ENCODE data around the gene LPXN.

DNA sequence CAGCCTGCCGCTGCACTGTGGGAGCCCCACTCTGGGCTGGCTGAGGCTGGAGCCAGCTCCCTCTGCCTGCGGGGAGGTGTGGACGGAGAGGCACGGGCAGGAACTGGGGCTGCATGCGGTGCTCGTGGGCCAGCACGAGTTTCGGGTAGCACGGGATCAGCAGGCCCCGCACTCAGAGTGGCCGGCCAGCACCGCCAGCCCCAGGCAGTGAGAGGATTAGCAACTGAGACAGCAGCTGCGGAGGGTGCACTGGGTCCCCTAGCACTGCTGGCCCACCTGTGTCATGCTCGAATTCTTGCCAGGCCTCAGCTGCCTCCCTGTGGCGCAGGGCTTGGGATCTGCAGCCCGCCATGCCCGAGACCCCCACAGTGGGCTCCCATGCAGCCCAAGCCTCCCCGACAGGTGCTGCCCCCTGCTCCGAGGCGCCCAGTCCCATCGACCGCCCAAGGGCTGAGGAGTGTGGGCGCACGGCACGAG is 43.8 kb downstream of the LPXN start:
- TF ChIP-seq MEF2A (IDR thresholded peaks at IDR 0.05; ENCODE audit: insufficient read depth, low read depth, low read length): no peak
- TF ChIP-seq ZZZ3 (IDR thresholded peaks at IDR 0.05; ENCODE audit: control insufficient read depth, insufficient read length, low read depth): no peak
- TF ChIP-seq EP300 (IDR thresholded peaks at IDR 0.05; ENCODE audit: borderline replicate concordance in 1 of 2, control insufficient read depth in 1 of 2, low read depth in 2 of 2, low read length in 2 of 2): no peak
- TF ChIP-seq, protein P1, sequence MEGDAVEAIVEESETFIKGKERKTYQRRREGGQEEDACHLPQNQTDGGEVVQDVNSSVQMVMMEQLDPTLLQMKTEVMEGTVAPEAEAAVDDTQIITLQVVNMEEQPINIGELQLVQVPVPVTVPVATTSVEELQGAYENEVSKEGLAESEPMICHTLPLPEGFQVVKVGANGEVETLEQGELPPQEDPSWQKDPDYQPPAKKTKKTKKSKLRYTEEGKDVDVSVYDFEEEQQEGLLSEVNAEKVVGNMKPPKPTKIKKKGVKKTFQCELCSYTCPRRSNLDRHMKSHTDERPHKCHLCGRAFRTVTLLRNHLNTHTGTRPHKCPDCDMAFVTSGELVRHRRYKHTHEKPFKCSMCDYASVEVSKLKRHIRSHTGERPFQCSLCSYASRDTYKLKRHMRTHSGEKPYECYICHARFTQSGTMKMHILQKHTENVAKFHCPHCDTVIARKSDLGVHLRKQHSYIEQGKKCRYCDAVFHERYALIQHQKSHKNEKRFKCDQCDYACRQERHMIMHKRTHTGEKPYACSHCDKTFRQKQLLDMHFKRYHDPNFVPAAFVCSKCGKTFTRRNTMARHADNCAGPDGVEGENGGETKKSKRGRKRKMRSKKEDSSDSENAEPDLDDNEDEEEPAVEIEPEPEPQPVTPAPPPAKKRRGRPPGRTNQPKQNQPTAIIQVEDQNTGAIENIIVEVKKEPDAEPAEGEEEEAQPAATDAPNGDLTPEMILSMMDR (IDR thresholded peaks at IDR 0.05 in 2 of 3, conservative IDR thresholded peaks at IDR 0.05 in 1 of 3; ENCODE audit: control insufficient read depth in 2 of 3, extremely low read depth in 1 of 3, insufficient read depth in 1 of 3, low read depth in 3 of 3, low read length in 3 of 3): no peak
- no peak for TF ChIP-seq EZH2 (IDR thresholded peaks at IDR 0.05; ENCODE audit: borderline replicate concordance, control insufficient read depth, low read depth, low read length)

Measured in GM12878 (cell line).